Suprapubic skin (tissue), 4 donors: ENCODE results near the gene SIT1.

Source experiments
- CTCF ChIP-seq, 2 donors: fragments of 200-600 bp in 1 of 2; fragments of 450-650 bp in 1 of 2; sonication (generic) in 1 of 2; IDR thresholded peaks; one replicate each; pipeline ENCODE4 v1.5.1; 2016 to 2019; ENCODE audit warnings: antibody characterized with exemption in 2 of 2, mild to moderate bottlenecking in 1 of 2, moderate library complexity in 1 of 2
- EP300 ChIP-seq: sonication (generic); formaldehyde crosslinking; IDR thresholded peaks from one replicate; pipeline ENCODE4 v1.6.1; 2017; ENCODE audit warnings: antibody characterized with exemption
- POLR2AphosphoS5 ChIP-seq, 3 donors: sonication (generic); formaldehyde crosslinking; IDR thresholded peaks; one replicate each; pipeline ENCODE4 v1.6.1; 2017; ENCODE audit warnings: antibody characterized with exemption in 3 of 3

- TF ChIP-seq CTCF (IDR thresholded peaks at IDR 0.05) (no peak), EP300 (no peak), POLR2AphosphoS5 (IDR thresholded peaks at IDR 0.05) (no peak)
Observed at GRCh38 chr9:35695943-35696401, 45.2 kb upstream of the SIT1 start.
